Panc1 (cell line): Measurements from ENCODE around the gene KIF18B.

Source experiments
- CTCF ChIP-seq: fragments of 450-650 bp; IDR thresholded peaks from 2 replicates; pipeline ENCODE4 v1.5.1; 2017; ENCODE audit warnings: mild to moderate bottlenecking
- POLR2AphosphoS5 ChIP-seq: IDR thresholded peaks from 2 replicates; pipeline ENCODE4 v1.6.1; 2012; ENCODE audit warnings: mild to moderate bottlenecking, low read depth, low read length, moderate library complexity
- REST ChIP-seq, 2 experiments: IDR thresholded peaks; 2 replicates each; pipeline ENCODE4 v1.6.1; 2011 to 2012; ENCODE audit warnings: low read depth in 2 of 2, control low read depth in 1 of 2, low read length in 1 of 2, mild to moderate bottlenecking in 1 of 2, moderate library complexity in 1 of 2; ENCODE audit not compliant: insufficient read depth in 1 of 2

- TF ChIP-seq CTCF (no peak), REST (IDR thresholded peaks at IDR 0.05; ENCODE audit: insufficient read depth in 1 of 2, low read depth in 2 of 2, low read length in 1 of 2) (no peak), POLR2AphosphoS5 (no peak)
Measured at GRCh38 chr17:44887016-44887415, 60.6 kb downstream of the KIF18B start.
